Karpas-422 (cell line): ENCODE data around the gene LIAS. TPM values are rescaled to one million over a fixed set of nuclear protein-coding genes. Genes with fewer than 3 reads are reported as not detected.
"Not testable (repeated sequence)": the region's sequence is repeated elsewhere in the genome, so short reads cannot be mapped to it uniquely, and the experiment has no call there.

Experiments
- DNase-seq: peaks from one replicate; pipeline ENCODE4 v3.0.0-alpha.2; 2015
- H2AFZ ChIP-seq: fragments of 200-600 bp; sonication (generic); 2 replicates; pipeline ENCODE4 v1.6.1; 2014; ENCODE audit warnings: antibody characterized with exemption, low read length, mixed read lengths
- H3K27ac ChIP-seq: fragments of 200-600 bp; sonication (generic); 2 replicates; pipeline ENCODE4 v1.5.1; 2014; ENCODE audit warnings: mild to moderate bottlenecking, low read length, moderate library complexity
- H3K27me3 ChIP-seq: fragments of 200-600 bp; sonication (generic); 2 replicates; pipeline ENCODE4 v1.6.1; 2014; ENCODE audit warnings: low read length, mixed read lengths
- H3K36me3 ChIP-seq: fragments of 200-600 bp; sonication (generic); 2 replicates; pipeline ENCODE4 v1.6.1; 2014; ENCODE audit warnings: low read length, mixed read lengths; ENCODE audit not compliant: insufficient read depth
- H3K4me1 ChIP-seq: fragments of 200-600 bp; sonication (generic); 2 replicates; pipeline ENCODE4 v1.6.1; 2014; ENCODE audit warnings: mild to moderate bottlenecking, low read length, mixed read lengths
- H3K4me2 ChIP-seq: fragments of 200-600 bp; sonication (generic); 2 replicates; pipeline ENCODE4 v1.6.1; 2014; ENCODE audit warnings: low read length, low read depth, mild to moderate bottlenecking; ENCODE audit not compliant: poor library complexity, severe bottlenecking
- H3K4me3 ChIP-seq: fragments of 200-600 bp; sonication (generic); 2 replicates; pipeline ENCODE4 v1.5.1; 2014; ENCODE audit warnings: mild to moderate bottlenecking, antibody characterized with exemption, low read length, mixed read lengths
- H3K79me2 ChIP-seq: fragments of 200-600 bp; sonication (generic); 2 replicates; pipeline ENCODE4 v1.6.1; 2014; ENCODE audit warnings: mild to moderate bottlenecking, low read length, mixed read lengths
- H3K9ac ChIP-seq: fragments of 200-600 bp; sonication (generic); 2 replicates; pipeline ENCODE4 v1.6.0; 2014; ENCODE audit warnings: low read length
- H3K9me2 ChIP-seq: fragments of 200-600 bp; sonication (generic), shearing (Covaris generic); replicated peaks from 2 replicates; pipeline ENCODE4 v1.6.0; 2014; ENCODE audit warnings: mild to moderate bottlenecking, low read length, moderate library complexity; ENCODE audit not compliant: insufficient read depth
- H3K9me3 ChIP-seq: fragments of 300-700, 200-600 bp; sonication (generic); 2 replicates; pipeline ENCODE4 v1.6.1; 2014; ENCODE audit warnings: low read length, mixed read lengths
- H4K20me1 ChIP-seq: fragments of 200-600 bp; sonication (generic); 2 replicates; pipeline ENCODE4 v1.6.1; 2014; ENCODE audit warnings: mild to moderate bottlenecking, antibody characterized with exemption, low read length, low read depth; ENCODE audit not compliant: insufficient read depth
- total RNA-seq: library from RNA; depleted of rRNA; stranded (reverse); fragments of >200 nt; shearing (Covaris generic); gene quantifications from 2 replicates; pipeline ENCODE4 v1.2.3, GENCODE V29; 2014; ENCODE audit warnings: low replicate concordance

The LIAS gene
- total RNA-seq, 1 experiment from 2014 or later = 19.5 TPM

DNA sequence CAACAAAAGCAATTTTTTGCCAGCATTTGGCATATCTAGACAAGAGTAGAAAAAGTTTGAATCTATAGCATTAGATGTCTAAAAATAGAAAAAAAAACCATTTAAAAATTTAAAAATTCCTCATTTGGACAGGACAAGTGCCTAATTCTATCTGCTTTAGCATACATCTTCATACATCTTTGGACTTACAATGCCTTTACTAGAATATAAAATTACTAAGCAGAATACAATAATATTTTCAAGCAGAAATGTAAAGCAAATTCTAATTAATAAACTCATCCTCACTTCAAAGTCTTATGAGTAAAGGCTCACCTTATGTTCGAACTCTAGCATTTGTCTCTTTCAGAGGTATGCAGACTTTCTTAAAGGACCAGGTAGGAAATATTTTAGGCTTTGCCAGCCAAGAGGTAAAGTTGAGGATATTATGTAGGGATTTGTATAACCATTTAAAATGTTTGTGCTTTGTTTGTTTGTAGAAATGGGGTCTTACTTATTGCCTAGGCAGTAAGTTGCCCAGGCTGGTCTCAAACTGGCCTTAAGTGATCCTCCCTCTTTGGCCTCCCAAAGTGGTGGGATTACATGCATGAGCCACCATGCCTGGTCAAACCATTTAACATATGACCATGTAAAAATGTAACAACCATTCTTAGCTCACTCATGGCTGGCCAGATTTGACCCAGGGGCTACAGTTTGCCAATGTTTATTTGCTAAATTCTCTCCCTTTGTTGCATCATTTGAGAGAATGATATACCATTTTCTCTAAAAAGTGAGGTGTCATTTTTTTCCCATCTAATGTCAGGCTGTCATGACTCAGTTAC is 39.3 kb downstream of the LIAS start:
- H2AFZ ChIP-seq = no peak overlapping the region
- no peak for DNase-seq
- no peak overlapping the region for H3K4me2 ChIP-seq
- H3K36me3 ChIP-seq = peaks cover 25% of the 10 kb centered on the region
- H3K27ac ChIP-seq = no peak overlapping the region
- no peaks in the 10 kb centered on the region for H3K27me3 ChIP-seq
- no peaks in the 10 kb centered on the region for H3K4me1 ChIP-seq
- H4K20me1 ChIP-seq = no peaks in the 10 kb centered on the region
- H3K9ac ChIP-seq = no peak overlapping the region
- H3K4me3 ChIP-seq = no peak overlapping the region
- H3K79me2 ChIP-seq = no peaks in the 10 kb centered on the region
- no peaks in the 10 kb centered on the region for H3K9me2 ChIP-seq
- no peaks in the 10 kb centered on the region for H3K9me3 ChIP-seq

DNA sequence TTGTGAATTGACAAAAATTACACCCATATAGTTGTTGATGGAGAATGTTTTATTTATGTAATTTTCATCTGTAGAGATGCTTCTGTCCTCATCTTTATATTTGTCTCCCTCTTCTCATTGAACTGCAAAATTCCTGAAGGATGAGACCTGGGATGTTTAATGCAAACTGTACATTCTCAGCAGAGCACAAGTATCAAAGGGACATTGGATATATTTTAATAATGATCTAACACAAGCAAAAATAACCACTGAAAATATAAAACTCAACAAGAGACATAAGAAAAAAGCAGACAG is 39.8 kb downstream of the LIAS start:
- Histone ChIP-seq H3K4me2 (no peak overlapping the region), H3K27me3 (no peaks in the 10 kb centered on the region), H3K4me1 (no peaks in the 10 kb centered on the region), H3K36me3 (peaks cover 25% of the 10 kb centered on the region), H3K9me2 (no peaks in the 10 kb centered on the region), H3K79me2 (no peaks in the 10 kb centered on the region), H4K20me1 (no peaks in the 10 kb centered on the region), H3K27ac (no peak overlapping the region), H2AFZ (no peak overlapping the region), H3K4me3 (no peak overlapping the region), H3K9me3 (no peaks in the 10 kb centered on the region), H3K9ac (no peak overlapping the region)
- DNase-seq = no peak

- H3K9me3 ChIP-seq = no peaks in the 10 kb centered on the region
- no peak for DNase-seq
- no peaks in the 10 kb centered on the region for H3K4me1 ChIP-seq
- no peaks in the 10 kb centered on the region for H3K27me3 ChIP-seq
- H2AFZ ChIP-seq = no peak overlapping the region
- no peak overlapping the region for H3K4me2 ChIP-seq
- H3K36me3 ChIP-seq = peaks cover 38% of the 10 kb centered on the region
- H3K27ac ChIP-seq = no peak overlapping the region
- H3K9ac ChIP-seq = no peak overlapping the region
- no peaks in the 10 kb centered on the region for H3K79me2 ChIP-seq
- H3K9me2 ChIP-seq = no peaks in the 10 kb centered on the region
- H4K20me1 ChIP-seq = no peaks in the 10 kb centered on the region
- no peak overlapping the region for H3K4me3 ChIP-seq
These were observed 43.3 kb downstream of the LIAS start for GRCh38 chr4:39502019-39502663.

GRCh38 chr4:39502664-39503035 is 43.8 kb downstream of the LIAS start:
- H3K9me2 ChIP-seq, H3K27ac ChIP-seq, H2AFZ ChIP-seq, H4K20me1 ChIP-seq, H3K4me1 ChIP-seq, H3K9ac ChIP-seq, DNase-seq, H3K27me3 ChIP-seq, H3K79me2 ChIP-seq, H3K9me3 ChIP-seq, H3K4me3 ChIP-seq, H3K4me2 ChIP-seq: not testable (repeated sequence)
- H3K36me3 ChIP-seq = peaks cover 41% of the 10 kb centered on the region

- H3K36me3 ChIP-seq = peaks cover 38% of the 10 kb centered on the region
- no peaks in the 10 kb centered on the region for H3K9me2 ChIP-seq
- no peak overlapping the region for H3K27ac ChIP-seq
- H3K4me1 ChIP-seq = no peaks in the 10 kb centered on the region
- no peak for DNase-seq
- H3K4me3 ChIP-seq = no peak overlapping the region
- H3K79me2 ChIP-seq = no peaks in the 10 kb centered on the region
- H3K27me3 ChIP-seq = no peaks in the 10 kb centered on the region
- H3K9me3 ChIP-seq = no peaks in the 10 kb centered on the region
- no peak overlapping the region for H3K9ac ChIP-seq
- no peak overlapping the region for H3K4me2 ChIP-seq
- no peak overlapping the region for H2AFZ ChIP-seq
- H4K20me1 ChIP-seq = no peaks in the 10 kb centered on the region
These were observed 45.7 kb downstream of the LIAS start for GRCh38 chr4:39504538-39504937.

- Histone ChIP-seq H3K9me2 (no peaks in the 10 kb centered on the region), H3K9me3 (no peaks in the 10 kb centered on the region), H3K27me3 (no peaks in the 10 kb centered on the region), H3K27ac (no peak overlapping the region), H3K9ac (no peak overlapping the region), H3K4me1 (no peaks in the 10 kb centered on the region), H3K36me3 (peaks cover 42% of the 10 kb centered on the region), H3K4me2 (no peak overlapping the region), H2AFZ (no peak overlapping the region), H3K4me3 (no peak overlapping the region), H3K79me2 (no peaks in the 10 kb centered on the region), H4K20me1 (no peaks in the 10 kb centered on the region)
- DNase-seq = no peak
These were observed 46.7 kb downstream of the LIAS start for GRCh38 chr4:39505581-39505980.

DNA sequence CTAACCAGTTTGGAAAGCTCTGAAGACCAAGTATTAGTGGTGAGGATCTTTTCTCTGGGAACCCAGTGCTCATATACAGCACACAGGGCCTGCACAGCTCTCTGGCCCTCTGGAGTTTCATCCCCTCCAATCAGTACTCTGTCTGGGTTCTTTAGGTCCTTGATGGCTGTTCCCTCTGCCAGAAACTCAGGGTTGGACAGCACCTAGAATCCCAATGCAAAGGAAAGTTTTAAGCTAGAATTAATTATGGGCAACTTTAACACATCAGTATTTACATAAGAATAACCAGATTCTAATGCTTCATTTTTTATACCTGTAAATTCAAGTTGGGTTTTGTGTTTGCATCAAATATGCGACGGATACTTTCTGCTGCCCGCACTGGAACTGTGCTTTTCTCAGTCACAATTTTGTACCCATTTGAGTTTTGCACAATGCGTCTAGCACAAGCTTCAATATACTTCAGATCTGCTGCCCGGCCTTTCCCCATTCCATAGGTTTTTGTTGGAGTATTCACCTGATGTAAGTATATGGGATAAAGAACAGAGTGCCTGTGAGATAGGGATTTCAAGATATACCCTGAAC is 51.6 kb downstream of the LIAS start:
- Histone ChIP-seq H3K27ac (no peak overlapping the region), H3K4me2 (no peak overlapping the region), H3K79me2 (0 out of 2 replicates have a peak, but pooled peaks cover 3% of the 10 kb centered on the region), H2AFZ (no peak overlapping the region), H3K9me2 (no peaks in the 10 kb centered on the region), H3K27me3 (no peaks in the 10 kb centered on the region), H3K4me3 (no peak overlapping the region), H3K4me1 (no peaks in the 10 kb centered on the region), H3K36me3 (peaks cover 31% of the 10 kb centered on the region), H4K20me1 (no peaks in the 10 kb centered on the region), H3K9ac (no peak overlapping the region), H3K9me3 (no peaks in the 10 kb centered on the region)
- DNase-seq = no peak

- H3K4me2 ChIP-seq, H3K9me3 ChIP-seq, H3K9me2 ChIP-seq, H3K79me2 ChIP-seq, H3K27ac ChIP-seq, H2AFZ ChIP-seq, DNase-seq, H3K4me3 ChIP-seq, H3K4me1 ChIP-seq, H3K27me3 ChIP-seq, H3K9ac ChIP-seq, H4K20me1 ChIP-seq: not testable (repeated sequence)
- peaks cover 16% of the 10 kb centered on the region; the same call in 1 of the 2 replicates for H3K36me3 ChIP-seq
These were observed 55.4 kb downstream of the LIAS start for GRCh38 chr4:39514266-39514665.
